CD14-positive monocyte (primary cell): ENCODE data around the gene WFDC6. TPM values are rescaled to one million over a fixed set of nuclear protein-coding genes. Genes with fewer than 3 reads are reported as not detected.

Experiments
- DNase-seq, 3 donors: peaks; one replicate each; pipeline ENCODE4 v3.0.0-alpha.2; 2011 to 2022
- H2AFZ ChIP-seq: 2 replicates; pipeline ENCODE4 v1.6.0; 2012; ENCODE audit warnings: mild to moderate bottlenecking, low read depth, low read length, inconsistent platforms; ENCODE audit not compliant: insufficient read depth, poor library complexity, severe bottlenecking
- H3K27ac ChIP-seq, 2 donors: 1 replicate in 1 of 2; 2 replicates in 1 of 2; pipeline ENCODE4 v1.5.1; 2012 to 2013; ENCODE audit warnings: low read length in 2 of 2, control low read depth in 1 of 2, inconsistent platforms in 1 of 2, low read depth in 1 of 2, mild to moderate bottlenecking in 1 of 2
- H3K27me3 ChIP-seq, 2 donors: one replicate each; pipeline versions ENCODE4 v1.6.0 to v1.6.1; 2011 to 2013; ENCODE audit warnings: low read length in 2 of 2; ENCODE audit not compliant: control insufficient read depth in 2 of 2, insufficient read depth in 2 of 2
- H3K36me3 ChIP-seq, 2 donors: replicated peaks in 1 of 2; 1 replicate in 1 of 2; 2 replicates in 1 of 2; pipeline versions ENCODE4 v1.5.1 to v1.6.1; 2012 to 2013; ENCODE audit warnings: low read length in 2 of 2, control low read depth in 1 of 2, inconsistent platforms in 1 of 2, mild to moderate bottlenecking in 1 of 2; ENCODE audit not compliant: insufficient read depth in 2 of 2, control insufficient read depth in 1 of 2
- H3K4me1 ChIP-seq, 2 donors: 1 replicate in 1 of 2; 2 replicates in 1 of 2; pipeline versions ENCODE4 v1.5.1 to v1.6.1; 2012 to 2013; ENCODE audit warnings: low read length in 2 of 2, control low read depth in 1 of 2, inconsistent platforms in 1 of 2, mild to moderate bottlenecking in 1 of 2, moderate library complexity in 1 of 2; ENCODE audit not compliant: insufficient read depth in 2 of 2, control insufficient read depth in 1 of 2
- H3K4me2 ChIP-seq: replicated peaks from 2 replicates; pipeline ENCODE3; 2012; ENCODE audit warnings: low read length, moderate library complexity, mild to moderate bottlenecking; ENCODE audit not compliant: poor library complexity, severe bottlenecking; ENCODE audit errors: extremely low read depth
- H3K4me3 ChIP-seq, 3 experiments: fragments of 200-600 bp in 1 of 3; sonication (generic) in 1 of 3; replicated peaks in 1 of 3; 1 replicate in 2 of 3; 2 replicates in 1 of 3; pipeline ENCODE4 v1.5.1; 2011 to 2013; ENCODE audit warnings: low read length in 3 of 3, mild to moderate bottlenecking in 3 of 3, control low read depth in 2 of 3, low read depth in 2 of 3, inconsistent platforms in 1 of 3, moderate library complexity in 1 of 3
- H3K79me2 ChIP-seq: 2 replicates; pipeline ENCODE4 v1.6.0; 2012; ENCODE audit warnings: mild to moderate bottlenecking, control low read depth, inconsistent platforms, low read length, moderate library complexity; ENCODE audit not compliant: insufficient read depth
- H3K9ac ChIP-seq: 2 replicates; pipeline ENCODE4 v1.6.0; 2017; ENCODE audit warnings: low read length, mild to moderate bottlenecking; ENCODE audit not compliant: insufficient read depth, poor library complexity, severe bottlenecking
- H3K9me3 ChIP-seq, 2 donors: replicated peaks in 1 of 2; 1 replicate in 1 of 2; 2 replicates in 1 of 2; pipeline versions ENCODE4 v1.5.1 to v1.6.1; 2012 to 2013; ENCODE audit warnings: low read length in 2 of 2, control low read depth in 1 of 2; ENCODE audit not compliant: control insufficient read depth in 1 of 2, insufficient read depth in 1 of 2
- H4K20me1 ChIP-seq: 2 replicates; pipeline ENCODE4 v1.6.0; 2012; ENCODE audit warnings: mild to moderate bottlenecking, low read length, control low read depth, moderate library complexity; ENCODE audit not compliant: insufficient read depth
- H3K27ac Mint-ChIP-seq, 7 donors: one replicate each; pipeline ENCODE4 v1.8.0; 2020; ENCODE audit warnings: mild to moderate bottlenecking in 7 of 7, mixed read lengths in 7 of 7, moderate library complexity in 6 of 7, inconsistent platforms in 2 of 7
- H3K27me3 Mint-ChIP-seq, 3 donors: one replicate each; pipeline ENCODE4 v1.8.0; 2021 to 2022; ENCODE audit warnings: low read depth in 3 of 3, mild to moderate bottlenecking in 3 of 3, mixed read lengths in 3 of 3, moderate library complexity in 3 of 3, inconsistent platforms in 1 of 3
- H3K36me3 Mint-ChIP-seq, 2 donors: one replicate each; pipeline ENCODE4 v1.8.0; 2020; ENCODE audit warnings: mixed read lengths in 2 of 2, inconsistent platforms in 1 of 2, mild to moderate bottlenecking in 1 of 2
- H3K4me1 Mint-ChIP-seq: one replicate; pipeline ENCODE4 v1.8.0; 2020; ENCODE audit warnings: mild to moderate bottlenecking, mixed read lengths
- H3K4me3 Mint-ChIP-seq, 2 donors: one replicate each; pipeline ENCODE4 v1.8.0; 2020; ENCODE audit warnings: mild to moderate bottlenecking in 2 of 2, mixed read lengths in 2 of 2, moderate library complexity in 1 of 2
- H3K9me3 Mint-ChIP-seq, 7 donors: one replicate each; pipeline ENCODE4 v1.8.0; 2020 to 2022; ENCODE audit warnings: mixed read lengths in 7 of 7, mild to moderate bottlenecking in 6 of 7, moderate library complexity in 6 of 7, inconsistent platforms in 2 of 7
- CTCF ChIP-seq: fragments of 200-600 bp; IDR thresholded peaks from one replicate; pipeline ENCODE4 v1.8.0; 2022; ENCODE audit warnings: antibody characterized with exemption, mild to moderate bottlenecking
- WGBS: methylation state at CpG from one replicate; pipeline ENCODE4 v1.1.5; 2013; ENCODE audit warnings: missing lambda C conversion rate; ENCODE audit not compliant: insufficient coverage; 5-methylcytosine and 5-hydroxymethylcytosine counted together
- intact Hi-C, 2 donors: fragments of 100-400 bp; cut with micrococcal nuclease; formaldehyde crosslinking; loops; one replicate each; pipeline versions ENCODE4 v1.15.0 to v1.15.1; 2023
- polyA plus RNA-seq, 3 donors: library from polyadenylated mRNA; depleted of rRNA in 1 of 3; unstranded in 2 of 3; stranded (reverse) in 1 of 3; fragments of 300-500 nt in 2 of 3; fragments of >200 nt in 1 of 3; fragmentation: Illumina TruSeq in 2 of 3; gene quantifications; 1 replicate in 2 of 3; 2 replicates in 1 of 3; pipeline ENCODE4 v1.2.3, GENCODE V29; 2012 to 2021

The WFDC6 gene
- polyA plus RNA-seq, 3 donors = not detected

GRCh38 chr20:45501600-45501999 is 37.7 kb downstream of the WFDC6 start:
- Histone ChIP-seq H3K79me2 (no peaks in the 10 kb centered on the region), H4K20me1 (no peaks in the 10 kb centered on the region), H3K9ac (no peak overlapping the region), H3K27me3 (peaks cover 13 to 25% of the 10 kb centered on the region in 2 donors), H3K27ac (no peak overlapping the region), H3K9me3 (no peaks in the 10 kb centered on the region), H3K36me3 (no peaks in the 10 kb centered on the region), H3K4me3 (no peak overlapping the region), H3K4me2 (no peak overlapping the region), H2AFZ (no peak overlapping the region), H3K4me1 (no peaks in the 10 kb centered on the region)
- DNase-seq = no peak
- H3K9me3 Mint-ChIP-seq = peaks cover 0 to 5% (median 0%) of the 10 kb centered on the region in 7 donors
- H3K27ac Mint-ChIP-seq = no peak overlapping the region
- H3K36me3 Mint-ChIP-seq = no peaks in the 10 kb centered on the region
- peaks cover 4% of the 10 kb centered on the region for H3K4me1 Mint-ChIP-seq
- H3K4me3 Mint-ChIP-seq = peak overlapping the region in 1 of 2 donors; percentile 4
- WGBS = no CpG with 5 or more reads among the region's 1 CpG
- TF ChIP-seq CTCF = no peak
- peaks cover 24 to 59% (median 32%) of the 10 kb centered on the region in 3 donors for H3K27me3 Mint-ChIP-seq
- intact Hi-C loops = no loop called here

- H3K79me2 ChIP-seq = no peaks in the 10 kb centered on the region
- no peaks in the 10 kb centered on the region for H4K20me1 ChIP-seq
- no peak overlapping the region for H3K4me3 Mint-ChIP-seq
- peaks cover 20% of the 10 kb centered on the region for H3K4me1 Mint-ChIP-seq
- H3K9ac ChIP-seq = no peak overlapping the region
- H3K27ac ChIP-seq = no peak overlapping the region
- H2AFZ ChIP-seq = no peak overlapping the region
- peaks cover 15 to 16% of the 10 kb centered on the region in 2 donors for H3K4me1 ChIP-seq
- intact Hi-C loops = no loop called here
- H3K27ac Mint-ChIP-seq = no peak overlapping the region
- no peak overlapping the region for H3K4me3 ChIP-seq
- no peaks in the 10 kb centered on the region for H3K36me3 Mint-ChIP-seq
- H3K36me3 ChIP-seq = no peaks in the 10 kb centered on the region
- H3K9me3 Mint-ChIP-seq = peaks cover 0 to 5% (median 0%) of the 10 kb centered on the region in 7 donors
- no peak overlapping the region for H3K4me2 ChIP-seq
- no peak for DNase-seq
- no peaks in the 10 kb centered on the region for H3K9me3 ChIP-seq
- peaks cover 22 to 52% (median 29%) of the 10 kb centered on the region in 3 donors for H3K27me3 Mint-ChIP-seq
- 100% methylated on average over 2 of the region's 6 CpGs for WGBS
- no peak for TF ChIP-seq CTCF
- peaks cover 13 to 25% of the 10 kb centered on the region in 2 donors for H3K27me3 ChIP-seq
Observed at GRCh38 chr20:45500022-45500421, 39.3 kb downstream of the WFDC6 start.
